C4-2B (cell line): ENCODE measurements around the gene HSF2.

ENCODE experiments used
- ZFX ChIP-seq: fragments of 450-650 bp; IDR thresholded peaks from 2 replicates; pipeline ENCODE4 v1.6.1; 2017
- TF ChIP-seq, protein P1 (sequence below): fragments of 450-650 bp; conservative IDR thresholded peaks from 2 replicates; pipeline ENCODE4 v1.5.1; 2017; ENCODE audit warnings: mild to moderate bottlenecking

DNA sequence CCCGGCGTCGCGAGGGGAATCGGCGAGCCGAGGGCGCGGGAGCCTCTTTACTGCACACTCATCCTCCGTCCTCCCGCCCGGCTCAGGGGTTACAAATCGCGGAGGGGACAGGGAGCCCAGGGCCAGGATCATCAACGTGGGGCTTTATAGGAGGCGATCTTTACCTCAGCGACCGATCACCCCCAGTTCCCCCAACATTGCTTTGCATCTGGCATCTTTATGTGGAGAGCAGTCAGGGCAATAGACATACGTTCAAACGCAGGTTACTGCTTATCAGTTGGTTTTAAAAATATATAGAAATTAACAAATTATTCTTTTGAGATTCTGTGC is 634 bp downstream of the HSF2 start:
- TF ChIP-seq, protein P1, sequence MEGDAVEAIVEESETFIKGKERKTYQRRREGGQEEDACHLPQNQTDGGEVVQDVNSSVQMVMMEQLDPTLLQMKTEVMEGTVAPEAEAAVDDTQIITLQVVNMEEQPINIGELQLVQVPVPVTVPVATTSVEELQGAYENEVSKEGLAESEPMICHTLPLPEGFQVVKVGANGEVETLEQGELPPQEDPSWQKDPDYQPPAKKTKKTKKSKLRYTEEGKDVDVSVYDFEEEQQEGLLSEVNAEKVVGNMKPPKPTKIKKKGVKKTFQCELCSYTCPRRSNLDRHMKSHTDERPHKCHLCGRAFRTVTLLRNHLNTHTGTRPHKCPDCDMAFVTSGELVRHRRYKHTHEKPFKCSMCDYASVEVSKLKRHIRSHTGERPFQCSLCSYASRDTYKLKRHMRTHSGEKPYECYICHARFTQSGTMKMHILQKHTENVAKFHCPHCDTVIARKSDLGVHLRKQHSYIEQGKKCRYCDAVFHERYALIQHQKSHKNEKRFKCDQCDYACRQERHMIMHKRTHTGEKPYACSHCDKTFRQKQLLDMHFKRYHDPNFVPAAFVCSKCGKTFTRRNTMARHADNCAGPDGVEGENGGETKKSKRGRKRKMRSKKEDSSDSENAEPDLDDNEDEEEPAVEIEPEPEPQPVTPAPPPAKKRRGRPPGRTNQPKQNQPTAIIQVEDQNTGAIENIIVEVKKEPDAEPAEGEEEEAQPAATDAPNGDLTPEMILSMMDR, result no peak
- peak; percentile 27; the same call in 1 of the 2 replicates for TF ChIP-seq ZFX
